ENCODE results near the gene PPP1R12C. TPM values are rescaled to one million over a fixed set of nuclear protein-coding genes. Genes with fewer than 3 reads are reported as not detected.
A peak's percentile ranks its signal among the peaks of the same experiment; 100 is the strongest.

Gene PPP1R12C
- 46.3 and 75.2 TPM in 2 replicates for total RNA-seq (ENCODE audit: low replicate concordance)

DNA sequence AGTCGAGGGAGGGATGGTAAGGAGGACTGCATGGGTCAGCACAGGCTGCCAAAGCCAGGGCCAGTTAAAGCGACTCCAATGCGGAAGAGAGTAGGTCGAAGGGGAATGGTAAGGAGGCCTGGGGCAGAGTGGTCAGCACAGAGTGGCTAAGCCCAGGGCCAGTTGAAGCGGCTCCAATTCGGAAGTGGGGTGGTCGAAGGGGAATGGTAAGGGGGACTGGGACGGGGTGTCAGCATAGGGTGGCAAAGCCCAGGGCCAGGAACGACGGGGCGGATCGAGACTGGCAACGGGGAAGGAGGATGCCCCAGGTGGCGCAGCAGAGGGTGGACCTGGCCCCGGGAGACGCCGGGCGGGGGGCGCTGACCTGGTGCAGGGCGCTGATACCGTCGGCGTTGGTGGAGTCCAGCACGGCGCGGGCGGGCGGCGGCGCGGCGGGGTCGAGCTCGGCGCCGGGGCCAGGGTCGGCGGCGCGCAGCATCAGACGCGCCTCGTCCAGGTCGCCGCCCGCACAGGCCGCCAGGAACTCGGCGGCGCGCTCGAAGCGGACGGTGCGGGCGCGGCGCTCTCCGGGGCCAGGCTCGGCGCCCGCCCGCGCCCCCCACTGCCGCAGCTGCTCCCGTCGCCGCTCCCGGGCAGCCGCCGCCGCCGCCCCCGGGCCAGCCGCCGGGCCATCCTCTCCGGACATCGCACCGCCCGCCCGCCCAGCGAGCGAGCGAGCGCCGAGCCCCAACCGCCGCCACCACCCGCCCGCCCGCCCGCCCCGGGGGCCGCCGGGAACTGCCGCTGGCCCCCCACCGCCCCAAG lies at the start of gene PPP1R12C:
TSS of gene PPP1R12C (minus strand) at position 779 of the 804 bp plus-strand sequence. CDS start at position 685, 94 bp downstream.
- TF ChIP-seq, protein P1, sequence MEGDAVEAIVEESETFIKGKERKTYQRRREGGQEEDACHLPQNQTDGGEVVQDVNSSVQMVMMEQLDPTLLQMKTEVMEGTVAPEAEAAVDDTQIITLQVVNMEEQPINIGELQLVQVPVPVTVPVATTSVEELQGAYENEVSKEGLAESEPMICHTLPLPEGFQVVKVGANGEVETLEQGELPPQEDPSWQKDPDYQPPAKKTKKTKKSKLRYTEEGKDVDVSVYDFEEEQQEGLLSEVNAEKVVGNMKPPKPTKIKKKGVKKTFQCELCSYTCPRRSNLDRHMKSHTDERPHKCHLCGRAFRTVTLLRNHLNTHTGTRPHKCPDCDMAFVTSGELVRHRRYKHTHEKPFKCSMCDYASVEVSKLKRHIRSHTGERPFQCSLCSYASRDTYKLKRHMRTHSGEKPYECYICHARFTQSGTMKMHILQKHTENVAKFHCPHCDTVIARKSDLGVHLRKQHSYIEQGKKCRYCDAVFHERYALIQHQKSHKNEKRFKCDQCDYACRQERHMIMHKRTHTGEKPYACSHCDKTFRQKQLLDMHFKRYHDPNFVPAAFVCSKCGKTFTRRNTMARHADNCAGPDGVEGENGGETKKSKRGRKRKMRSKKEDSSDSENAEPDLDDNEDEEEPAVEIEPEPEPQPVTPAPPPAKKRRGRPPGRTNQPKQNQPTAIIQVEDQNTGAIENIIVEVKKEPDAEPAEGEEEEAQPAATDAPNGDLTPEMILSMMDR (IDR thresholded peaks at IDR 0.05; ENCODE audit: insufficient read depth, low read length): no peak
- peak; percentile 5 for DNase-seq (ENCODE audit: low read depth)

GRCh38 chr19:55166530-55167268 lies 49.3 kb upstream of the PPP1R12C start, which contains the start of gene DNAAF3:
DNAAF3 (minus strand) TSS chr19:55166613; CDS start chr19:55166413, 200 bp downstream.
- H3K4me3 ChIP-seq (ENCODE audit: low read depth, low read length): peak within 1 kb of the TSS; percentile 75
- TF ChIP-seq, protein P1 (IDR thresholded peaks at IDR 0.05; ENCODE audit: insufficient read depth, low read length): no peak
- peak; percentile 97 for DNase-seq (ENCODE audit: low read depth)

More for the DNA sequence above, at the start of gene PPP1R12C:
- H3K4me3 ChIP-seq (ENCODE audit: low read depth, low read length): peak within 1 kb of the TSS; percentile 98

DNA sequence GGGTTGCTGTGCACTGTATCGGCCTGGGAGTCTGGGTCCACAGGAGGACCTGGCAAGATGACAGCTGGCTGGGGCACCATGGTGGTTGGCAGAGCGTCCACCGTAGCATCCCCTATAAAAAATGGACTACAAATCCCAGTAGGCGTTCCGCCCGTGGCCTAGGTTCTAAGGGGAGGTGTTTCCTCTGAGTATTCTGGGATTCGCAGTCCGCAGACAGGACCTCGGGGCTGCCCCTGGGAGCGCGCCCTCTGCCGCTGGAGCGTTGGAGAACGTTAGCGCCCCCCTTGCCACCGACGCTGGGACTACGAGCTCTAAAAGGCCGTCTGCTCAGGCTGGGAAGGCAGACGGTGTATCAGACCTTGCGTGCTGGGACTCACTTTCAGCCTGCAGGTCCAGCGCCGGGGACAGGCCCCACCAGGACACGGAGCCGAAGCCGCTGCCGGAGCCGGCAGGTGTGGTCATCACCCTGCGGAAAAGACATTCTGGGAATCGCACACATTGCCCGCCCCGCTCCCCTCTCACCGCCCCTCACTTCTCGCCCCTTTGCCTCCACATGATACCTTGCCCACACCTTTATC lies 48.6 kb upstream of the PPP1R12C start:
- peak overlapping the region; percentile 75 for H3K4me3 ChIP-seq (ENCODE audit: low read depth, low read length)
- TF ChIP-seq, protein P1 (IDR thresholded peaks at IDR 0.05; ENCODE audit: insufficient read depth, low read length): peak; percentile 65
- DNase-seq (ENCODE audit: low read depth): peak; percentile 74

GRCh38 chr19:55161571-55162322 lies 44.3 kb upstream of the PPP1R12C start:
- TF ChIP-seq, protein P1 (IDR thresholded peaks at IDR 0.05; ENCODE audit: insufficient read depth, low read length): no peak
- DNase-seq (ENCODE audit: low read depth): no peak
- no peak overlapping the region for H3K4me3 ChIP-seq (ENCODE audit: low read depth, low read length)

DNA sequence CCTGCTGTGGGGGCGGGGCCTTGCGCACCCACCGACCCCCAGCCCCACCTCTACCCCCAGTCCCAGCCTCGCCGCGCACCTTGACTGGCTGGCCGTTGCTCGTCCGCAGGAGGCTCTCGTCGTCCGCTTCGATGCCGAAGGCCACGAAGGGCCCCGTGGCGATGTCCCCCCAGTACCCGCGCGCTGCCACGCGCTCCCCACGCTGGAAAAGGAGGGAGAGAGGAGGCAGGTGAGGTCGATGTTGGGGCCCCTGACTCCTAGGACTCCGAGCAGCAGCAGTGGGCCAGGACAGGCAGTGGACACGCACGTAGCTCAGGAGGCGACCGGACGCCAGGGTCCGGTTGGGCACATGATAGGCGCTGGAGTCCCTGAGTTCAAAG lies 43.5 kb upstream of the PPP1R12C start:
- TF ChIP-seq, protein P1 (IDR thresholded peaks at IDR 0.05; ENCODE audit: insufficient read depth, low read length): no peak
- no peak for DNase-seq (ENCODE audit: low read depth)
- H3K4me3 ChIP-seq (ENCODE audit: low read depth, low read length): no peak overlapping the region

Measured in fibroblast of the aortic adventitia (primary cell).